Adrenal gland (tissue), 5 donors: Measurements from ENCODE around the gene DACT3.

Source experiments
- POLR2A ChIP-seq, 2 donors: fragments of 450-650 bp; IDR thresholded peaks; one replicate each; pipeline ENCODE4 v1.6.1; 2017; ENCODE audit warnings: antibody characterized with exemption in 2 of 2, mild to moderate bottlenecking in 2 of 2, moderate library complexity in 1 of 2
- TF ChIP-seq, protein P1 (sequence below), 6 experiments: fragments of 450-650 bp in 4 of 6; fragments of 200-600 bp in 2 of 6; sonication (generic) in 1 of 6; IDR thresholded peaks; 1 replicate in 5 of 6; 2 replicates in 1 of 6; pipeline versions ENCODE4 v1.5.1 to v1.8.0; 2016 to 2021; ENCODE audit warnings: antibody characterized with exemption in 6 of 6, mild to moderate bottlenecking in 2 of 6, moderate library complexity in 1 of 6
- donor health status: DM: no; HTN: no; CAD: no.

DNA sequence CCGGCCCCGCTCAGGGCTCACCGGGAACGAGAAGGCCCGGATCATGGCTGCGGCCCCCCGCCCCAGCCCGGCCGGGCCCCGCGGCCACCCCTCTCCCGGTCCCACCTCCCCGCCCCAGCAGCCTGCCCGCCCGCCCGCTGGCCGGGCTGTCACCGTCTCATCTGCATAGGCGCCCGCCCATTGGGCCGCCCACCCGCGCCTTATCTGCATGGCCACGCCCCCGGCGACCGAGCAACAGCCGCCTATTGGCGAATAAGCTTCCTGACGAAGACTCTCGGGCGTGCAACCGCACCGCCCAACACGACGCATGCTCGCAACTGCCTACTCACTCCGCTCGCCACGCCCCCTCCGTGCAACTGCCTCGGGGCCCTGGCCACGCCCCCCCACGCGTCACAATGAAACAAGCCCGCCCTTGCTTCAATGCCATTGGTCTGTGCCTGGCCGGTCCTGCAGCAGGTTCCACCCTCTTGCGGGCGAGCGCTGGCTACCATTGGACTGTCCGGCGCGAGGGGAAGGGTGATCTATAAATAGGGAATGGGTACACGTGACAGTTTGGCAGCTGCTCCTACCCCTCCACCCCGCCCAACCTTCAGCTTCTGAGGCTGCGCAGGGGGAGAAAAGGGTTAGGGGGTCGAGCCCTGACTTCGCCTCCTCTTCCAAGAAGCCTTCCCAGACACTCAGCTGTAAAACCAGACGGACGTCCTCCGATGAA, at the start of gene DACT3:
- TF ChIP-seq, protein P1, sequence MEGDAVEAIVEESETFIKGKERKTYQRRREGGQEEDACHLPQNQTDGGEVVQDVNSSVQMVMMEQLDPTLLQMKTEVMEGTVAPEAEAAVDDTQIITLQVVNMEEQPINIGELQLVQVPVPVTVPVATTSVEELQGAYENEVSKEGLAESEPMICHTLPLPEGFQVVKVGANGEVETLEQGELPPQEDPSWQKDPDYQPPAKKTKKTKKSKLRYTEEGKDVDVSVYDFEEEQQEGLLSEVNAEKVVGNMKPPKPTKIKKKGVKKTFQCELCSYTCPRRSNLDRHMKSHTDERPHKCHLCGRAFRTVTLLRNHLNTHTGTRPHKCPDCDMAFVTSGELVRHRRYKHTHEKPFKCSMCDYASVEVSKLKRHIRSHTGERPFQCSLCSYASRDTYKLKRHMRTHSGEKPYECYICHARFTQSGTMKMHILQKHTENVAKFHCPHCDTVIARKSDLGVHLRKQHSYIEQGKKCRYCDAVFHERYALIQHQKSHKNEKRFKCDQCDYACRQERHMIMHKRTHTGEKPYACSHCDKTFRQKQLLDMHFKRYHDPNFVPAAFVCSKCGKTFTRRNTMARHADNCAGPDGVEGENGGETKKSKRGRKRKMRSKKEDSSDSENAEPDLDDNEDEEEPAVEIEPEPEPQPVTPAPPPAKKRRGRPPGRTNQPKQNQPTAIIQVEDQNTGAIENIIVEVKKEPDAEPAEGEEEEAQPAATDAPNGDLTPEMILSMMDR (IDR thresholded peaks at IDR 0.05) = peak in 1 of 6 experiments; percentile 11
- no peak for TF ChIP-seq POLR2A (IDR thresholded peaks at IDR 0.05)
